ENCODE results near the gene SPINT1.

Gene SPINT1

DNA sequence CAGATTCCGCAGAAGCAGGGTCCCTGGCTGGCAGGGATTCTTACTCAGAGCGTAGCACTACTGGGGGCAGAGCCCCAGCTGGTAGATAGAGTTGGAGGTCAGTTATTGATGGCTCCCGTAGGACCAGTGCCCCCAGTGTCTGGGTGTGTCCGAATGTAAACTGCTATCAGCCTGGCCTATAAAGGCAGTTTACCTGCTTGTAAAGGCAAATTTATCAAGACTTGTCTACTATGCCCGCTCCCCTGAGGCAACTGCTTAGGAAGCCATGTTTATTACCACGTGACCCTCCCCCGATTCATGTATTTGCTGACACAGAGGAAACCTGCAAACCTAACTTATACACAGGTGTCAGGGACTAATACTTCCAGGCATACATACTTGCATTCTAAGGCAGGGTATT lies 14.7 kb upstream of the SPINT1 start:
- Histone ChIP-seq H3K4me3 (ENCODE audit: low read depth, low read length) (no peak overlapping the region), H3K27me3 (ENCODE audit: insufficient read depth, low read length) (no peaks in the 10 kb centered on the region), H2AFZ (ENCODE audit: low read length, unreplicated experiment) (no peak overlapping the region)

GRCh38 chr15:40830884-40831283 lies 13.0 kb upstream of the SPINT1 start:
- H2AFZ ChIP-seq (ENCODE audit: low read length, unreplicated experiment): peak overlapping the region; percentile 5

More for the DNA sequence above, 14.7 kb upstream of the SPINT1 start:
- Histone ChIP-seq H3K79me2 (ENCODE audit: control insufficient read depth, insufficient read depth, low read length, unreplicated experiment) (no peaks in the 10 kb centered on the region), H3K27ac (ENCODE audit: low read depth, low read length) (no peak overlapping the region), H3K4me1 (ENCODE audit: control insufficient read depth, insufficient read depth, low read length, unreplicated experiment) (no peaks in the 10 kb centered on the region), H3K36me3 (ENCODE audit: insufficient read depth, low read length) (no peaks in the 10 kb centered on the region)

DNA sequence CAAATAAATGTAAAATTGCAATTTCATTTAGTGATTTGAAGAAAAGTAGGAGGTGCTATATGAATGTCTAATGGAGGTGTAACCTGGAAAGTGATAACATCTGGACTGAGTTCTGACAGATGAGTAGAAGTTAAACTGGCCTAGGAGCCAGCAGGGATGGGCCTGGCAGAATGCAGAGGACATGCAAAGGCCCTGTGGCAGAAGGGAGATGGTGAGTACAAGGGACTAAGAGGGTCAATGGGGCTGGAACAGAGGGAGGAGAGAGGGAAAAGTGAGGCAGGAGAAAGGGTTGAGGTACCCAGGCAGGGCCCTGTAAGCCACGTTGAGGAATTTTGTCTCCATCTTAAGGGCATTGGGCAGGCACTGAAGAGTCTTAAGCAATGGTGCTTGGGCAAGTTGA lies 12.0 kb upstream of the SPINT1 start:
- H3K36me3 ChIP-seq (ENCODE audit: insufficient read depth, low read length): no peaks in the 10 kb centered on the region
- no peak overlapping the region for H3K27ac ChIP-seq (ENCODE audit: low read depth, low read length)
- no peaks in the 10 kb centered on the region for H3K27me3 ChIP-seq (ENCODE audit: insufficient read depth, low read length)
- H3K4me1 ChIP-seq (ENCODE audit: control insufficient read depth, insufficient read depth, low read length, unreplicated experiment): peaks cover 6% of the 10 kb centered on the region
- H3K4me3 ChIP-seq (ENCODE audit: low read depth, low read length): no peak overlapping the region
- H2AFZ ChIP-seq (ENCODE audit: low read length, unreplicated experiment): no peak overlapping the region
- no peaks in the 10 kb centered on the region for H3K79me2 ChIP-seq (ENCODE audit: control insufficient read depth, insufficient read depth, low read length, unreplicated experiment)

More at GRCh38 chr15:40830884-40831283, 13.0 kb upstream of the SPINT1 start:
- H3K4me1 ChIP-seq (ENCODE audit: control insufficient read depth, insufficient read depth, low read length, unreplicated experiment): peaks cover 6% of the 10 kb centered on the region
- no peak overlapping the region for H3K4me3 ChIP-seq (ENCODE audit: low read depth, low read length)
- no peaks in the 10 kb centered on the region for H3K79me2 ChIP-seq (ENCODE audit: control insufficient read depth, insufficient read depth, low read length, unreplicated experiment)
- no peak overlapping the region for H3K27ac ChIP-seq (ENCODE audit: low read depth, low read length)
- H3K36me3 ChIP-seq (ENCODE audit: insufficient read depth, low read length): no peaks in the 10 kb centered on the region
- no peaks in the 10 kb centered on the region for H3K27me3 ChIP-seq (ENCODE audit: insufficient read depth, low read length)

- Histone ChIP-seq H3K27me3 (ENCODE audit: insufficient read depth, low read length) (no peaks in the 10 kb centered on the region), H3K4me3 (ENCODE audit: low read depth, low read length) (no peak overlapping the region), H3K36me3 (ENCODE audit: insufficient read depth, low read length) (no peaks in the 10 kb centered on the region), H3K79me2 (ENCODE audit: control insufficient read depth, insufficient read depth, low read length, unreplicated experiment) (no peaks in the 10 kb centered on the region), H2AFZ (ENCODE audit: low read length, unreplicated experiment) (no peak overlapping the region), H3K4me1 (ENCODE audit: control insufficient read depth, insufficient read depth, low read length, unreplicated experiment) (peaks cover 6% of the 10 kb centered on the region), H3K27ac (ENCODE audit: low read depth, low read length) (no peak overlapping the region)
Measured at GRCh38 chr15:40832903-40833302, 10.9 kb upstream of the SPINT1 start.

- Histone ChIP-seq H3K27me3 (ENCODE audit: insufficient read depth, low read length) (no peaks in the 10 kb centered on the region), H3K79me2 (ENCODE audit: control insufficient read depth, insufficient read depth, low read length, unreplicated experiment) (no peaks in the 10 kb centered on the region), H3K4me3 (ENCODE audit: low read depth, low read length) (no peak overlapping the region), H3K27ac (ENCODE audit: low read depth, low read length) (no peak overlapping the region), H3K36me3 (ENCODE audit: insufficient read depth, low read length) (no peaks in the 10 kb centered on the region), H2AFZ (ENCODE audit: low read length, unreplicated experiment) (no peak overlapping the region), H3K4me1 (ENCODE audit: control insufficient read depth, insufficient read depth, low read length, unreplicated experiment) (peaks cover 6% of the 10 kb centered on the region)
Measured at GRCh38 chr15:40836020-40836419, 7.8 kb upstream of the SPINT1 start.

DNA sequence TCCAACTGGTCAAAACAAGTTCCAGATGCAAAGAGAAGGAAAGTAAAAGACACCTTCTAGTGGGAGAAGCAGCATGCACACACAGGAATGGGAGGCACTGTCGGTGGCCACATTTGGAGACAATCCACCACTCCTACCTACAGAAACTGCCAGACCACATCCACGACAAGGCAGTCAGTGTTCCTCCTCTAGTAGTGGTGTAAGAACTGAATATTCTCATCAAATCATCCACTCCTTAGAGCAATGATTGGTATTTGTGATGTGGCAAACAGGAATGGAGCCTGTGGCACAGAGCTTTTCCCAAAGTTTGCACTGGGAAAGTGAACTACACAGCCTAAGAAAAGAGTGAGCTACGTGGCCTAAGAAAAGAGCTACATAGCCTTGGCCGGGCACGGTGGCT lies 5.1 kb upstream of the SPINT1 start:
- Histone ChIP-seq H3K4me1 (ENCODE audit: control insufficient read depth, insufficient read depth, low read length, unreplicated experiment) (peaks cover 6% of the 10 kb centered on the region), H3K79me2 (ENCODE audit: control insufficient read depth, insufficient read depth, low read length, unreplicated experiment) (no peaks in the 10 kb centered on the region), H3K36me3 (ENCODE audit: insufficient read depth, low read length) (no peaks in the 10 kb centered on the region), H2AFZ (ENCODE audit: low read length, unreplicated experiment) (no peak overlapping the region), H3K27me3 (ENCODE audit: insufficient read depth, low read length) (peaks cover 22% of the 10 kb centered on the region), H3K4me3 (ENCODE audit: low read depth, low read length) (no peak overlapping the region), H3K27ac (ENCODE audit: low read depth, low read length) (no peak overlapping the region)

DNA sequence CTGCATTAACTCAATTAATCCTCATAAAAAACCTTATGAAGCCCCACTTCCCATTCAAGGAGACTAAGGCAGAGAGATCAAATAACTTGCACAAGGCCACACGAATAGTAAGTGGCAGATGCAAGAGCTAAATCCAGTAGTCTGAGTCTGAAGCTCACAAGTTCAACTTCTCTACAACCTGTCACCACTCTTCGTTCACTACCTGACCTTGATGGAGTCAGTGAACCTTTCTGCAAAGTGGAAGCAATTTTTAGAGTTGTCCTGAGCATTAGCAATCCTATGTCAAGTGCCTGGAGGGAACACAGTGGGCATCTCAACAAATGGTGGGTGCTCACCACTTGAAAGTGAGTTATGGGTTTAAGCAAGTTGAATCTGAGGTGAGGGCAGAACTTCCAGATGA lies 2.1 kb upstream of the SPINT1 start:
- H3K4me1 ChIP-seq (ENCODE audit: control insufficient read depth, insufficient read depth, low read length, unreplicated experiment): peaks cover 7% of the 10 kb centered on the region
- no peak overlapping the region for H3K27ac ChIP-seq (ENCODE audit: low read depth, low read length)
- H3K36me3 ChIP-seq (ENCODE audit: insufficient read depth, low read length): no peaks in the 10 kb centered on the region
- no peaks in the 10 kb centered on the region for H3K79me2 ChIP-seq (ENCODE audit: control insufficient read depth, insufficient read depth, low read length, unreplicated experiment)
- no peak overlapping the region for H2AFZ ChIP-seq (ENCODE audit: low read length, unreplicated experiment)
- H3K27me3 ChIP-seq (ENCODE audit: insufficient read depth, low read length): peaks cover 34% of the 10 kb centered on the region
- no peak overlapping the region for H3K4me3 ChIP-seq (ENCODE audit: low read depth, low read length)

- Histone ChIP-seq H3K79me2 (ENCODE audit: control insufficient read depth, insufficient read depth, low read length, unreplicated experiment) (no peaks in the 10 kb centered on the region), H3K27ac (ENCODE audit: low read depth, low read length) (no peak overlapping the region), H3K4me3 (ENCODE audit: low read depth, low read length) (peak overlapping the region; percentile 72; the same call in 1 of the 2 replicates), H3K4me1 (ENCODE audit: control insufficient read depth, insufficient read depth, low read length, unreplicated experiment) (peaks cover 14% of the 10 kb centered on the region), H3K27me3 (ENCODE audit: insufficient read depth, low read length) (peaks cover 34% of the 10 kb centered on the region), H3K36me3 (ENCODE audit: insufficient read depth, low read length) (no peaks in the 10 kb centered on the region), H2AFZ (ENCODE audit: low read length, unreplicated experiment) (no peak overlapping the region)
Measured at GRCh38 chr15:40843261-40843884, 475 bp upstream of the SPINT1 start.

DNA sequence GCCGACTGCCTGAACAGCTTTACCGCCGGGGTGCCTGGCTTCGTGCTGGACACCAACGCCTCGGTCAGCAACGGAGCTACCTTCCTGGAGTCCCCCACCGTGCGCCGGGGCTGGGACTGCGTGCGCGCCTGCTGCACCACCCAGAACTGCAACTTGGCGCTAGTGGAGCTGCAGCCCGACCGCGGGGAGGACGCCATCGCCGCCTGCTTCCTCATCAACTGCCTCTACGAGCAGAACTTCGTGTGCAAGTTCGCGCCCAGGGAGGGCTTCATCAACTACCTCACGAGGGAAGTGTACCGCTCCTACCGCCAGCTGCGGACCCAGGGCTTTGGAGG lies 815 bp downstream of the SPINT1 start:
- peaks cover 34% of the 10 kb centered on the region for H3K27me3 ChIP-seq (ENCODE audit: insufficient read depth, low read length)
- no peak overlapping the region for H3K27ac ChIP-seq (ENCODE audit: low read depth, low read length)
- no peaks in the 10 kb centered on the region for H3K36me3 ChIP-seq (ENCODE audit: insufficient read depth, low read length)
- H2AFZ ChIP-seq (ENCODE audit: low read length, unreplicated experiment): peak overlapping the region; percentile 75
- peaks cover 14% of the 10 kb centered on the region for H3K4me1 ChIP-seq (ENCODE audit: control insufficient read depth, insufficient read depth, low read length, unreplicated experiment)
- peak overlapping the region; percentile 72 for H3K4me3 ChIP-seq (ENCODE audit: low read depth, low read length)
- H3K79me2 ChIP-seq (ENCODE audit: control insufficient read depth, insufficient read depth, low read length, unreplicated experiment): no peaks in the 10 kb centered on the region

DNA sequence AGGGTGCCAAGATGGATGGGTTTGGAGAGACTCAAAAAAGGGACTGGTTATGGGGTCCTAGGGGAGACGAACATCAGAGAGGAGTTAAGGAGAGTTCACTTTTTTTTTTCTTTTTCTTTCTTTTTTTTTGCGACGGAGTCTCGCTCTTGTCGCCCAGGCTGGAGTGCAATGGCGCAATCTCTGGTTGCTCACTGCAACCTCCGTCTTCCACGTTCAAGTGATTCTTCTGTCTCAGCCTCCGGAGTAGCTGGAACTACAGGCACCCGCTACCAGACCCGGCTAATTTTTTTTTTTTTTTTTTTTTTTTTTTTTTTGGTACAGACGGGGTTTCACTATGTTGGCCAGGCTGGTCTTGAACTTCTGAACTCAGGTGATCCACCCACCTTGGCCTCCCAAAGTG lies 1.2 kb downstream of the SPINT1 start:
- H2AFZ ChIP-seq (ENCODE audit: low read length, unreplicated experiment): no peak overlapping the region
- H3K27me3 ChIP-seq (ENCODE audit: insufficient read depth, low read length): peaks cover 34% of the 10 kb centered on the region
- no peaks in the 10 kb centered on the region for H3K79me2 ChIP-seq (ENCODE audit: control insufficient read depth, insufficient read depth, low read length, unreplicated experiment)
- H3K4me3 ChIP-seq (ENCODE audit: low read depth, low read length): peak overlapping the region; percentile 72
- no peak overlapping the region for H3K27ac ChIP-seq (ENCODE audit: low read depth, low read length)
- peaks cover 14% of the 10 kb centered on the region for H3K4me1 ChIP-seq (ENCODE audit: control insufficient read depth, insufficient read depth, low read length, unreplicated experiment)
- no peaks in the 10 kb centered on the region for H3K36me3 ChIP-seq (ENCODE audit: insufficient read depth, low read length)

- no peak overlapping the region for H3K27ac ChIP-seq (ENCODE audit: low read depth, low read length)
- H3K36me3 ChIP-seq (ENCODE audit: insufficient read depth, low read length): no peaks in the 10 kb centered on the region
- H3K27me3 ChIP-seq (ENCODE audit: insufficient read depth, low read length): peaks cover 34% of the 10 kb centered on the region
- no peak overlapping the region for H2AFZ ChIP-seq (ENCODE audit: low read length, unreplicated experiment)
- no peaks in the 10 kb centered on the region for H3K79me2 ChIP-seq (ENCODE audit: control insufficient read depth, insufficient read depth, low read length, unreplicated experiment)
- H3K4me3 ChIP-seq (ENCODE audit: low read depth, low read length): no peak overlapping the region
- peaks cover 14% of the 10 kb centered on the region for H3K4me1 ChIP-seq (ENCODE audit: control insufficient read depth, insufficient read depth, low read length, unreplicated experiment)
Measured at GRCh38 chr15:40845511-40846284, 1.9 kb downstream of the SPINT1 start.
